GM19397 (cell line): ENCODE measurements around the gene PANX2.
"Not testable (repeated sequence)": the region's sequence is repeated elsewhere in the genome, so short reads cannot be mapped to it uniquely, and the experiment has no call there.

Experiments used
- ATAC-seq: cut with Tn5 transposase; IDR thresholded peaks from one replicate; pipeline ENCODE4 v1.9.1; 2021; ENCODE audit warnings: mild to moderate bottlenecking, moderate library complexity; ENCODE audit not compliant: unreplicated experiment

PANX2 gene

DNA sequence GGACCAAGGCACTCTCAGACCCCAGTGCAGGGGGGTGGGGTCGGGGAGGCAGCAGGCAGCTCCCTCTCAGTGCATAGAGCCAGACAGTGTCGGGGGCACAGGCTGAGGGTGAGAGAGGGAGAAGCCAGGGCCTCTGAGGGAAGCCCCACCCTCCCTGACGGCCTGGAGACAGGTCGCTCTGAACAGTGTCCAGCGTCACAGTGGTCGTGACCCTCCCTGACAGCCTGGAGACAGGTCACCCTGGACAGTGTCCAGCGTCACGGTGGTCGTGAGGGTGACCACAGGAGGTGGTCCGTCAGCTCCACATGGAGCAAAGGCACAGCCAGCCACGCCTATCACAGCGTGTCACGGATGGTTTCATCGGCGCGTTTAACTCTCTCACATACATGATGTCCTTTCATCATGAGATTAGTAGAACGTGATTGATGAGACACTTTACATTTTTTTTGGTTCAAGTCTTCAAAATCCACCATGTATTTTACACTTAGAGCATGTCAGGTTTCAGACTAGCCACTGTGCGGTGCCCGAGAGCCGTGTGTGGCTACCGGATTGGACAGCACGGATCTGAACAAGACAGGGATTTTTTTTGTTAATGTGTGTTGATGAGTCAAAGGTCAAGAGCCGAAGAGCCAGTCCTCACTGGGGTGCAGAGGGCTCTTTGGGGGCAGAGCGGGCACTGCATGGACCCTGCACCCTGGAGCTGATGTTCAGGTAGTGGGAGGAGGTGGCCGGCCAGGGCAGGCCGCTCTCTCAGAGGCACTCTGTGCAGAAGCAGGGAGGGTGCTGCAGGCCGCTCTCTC is 23.9 kb upstream of the PANX2 start:
- no peak for ATAC-seq

DNA sequence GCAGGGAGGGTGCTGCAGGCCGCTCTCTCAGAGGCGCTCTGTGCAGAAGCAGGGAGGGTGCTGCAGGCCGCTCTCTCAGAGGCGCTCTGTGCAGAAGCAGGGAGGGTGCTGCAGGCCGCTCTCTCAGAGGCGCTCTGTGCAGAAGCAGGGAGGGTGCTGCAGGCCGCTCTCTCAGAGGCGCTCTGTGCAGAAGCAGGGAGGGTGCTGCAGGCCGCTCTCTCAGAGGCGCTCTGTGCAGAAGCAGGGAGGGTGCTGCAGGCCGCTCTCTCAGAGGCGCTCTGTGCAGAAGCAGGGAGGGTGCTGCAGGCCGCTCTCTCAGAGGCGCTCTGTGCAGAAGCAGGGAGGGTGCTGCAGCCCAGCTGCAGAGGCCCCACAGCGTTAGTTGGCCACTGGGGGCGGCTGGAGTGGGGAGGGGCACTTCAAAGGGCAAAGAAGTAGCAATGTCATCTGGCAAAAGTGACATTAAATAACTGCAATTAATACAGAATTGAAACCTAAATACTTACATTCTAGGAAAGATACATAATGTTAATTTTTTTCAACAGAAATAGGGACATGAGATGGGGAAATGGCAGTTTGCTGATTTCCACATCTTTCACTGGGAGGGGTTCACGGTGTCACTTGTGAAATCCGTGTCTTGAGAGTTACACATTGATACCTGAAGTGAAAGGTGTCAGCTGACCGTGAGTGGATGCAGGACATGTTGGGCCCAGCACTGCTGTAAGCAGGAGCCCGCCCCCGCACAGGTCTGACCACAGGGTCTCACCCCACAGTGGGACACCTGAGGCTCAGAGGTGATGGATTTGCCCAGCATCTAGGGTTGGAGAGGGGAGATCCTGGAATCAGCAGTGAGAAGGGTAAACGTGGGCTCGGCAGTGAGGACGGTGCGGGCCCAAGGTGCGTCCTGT is 23.0 kb upstream of the PANX2 start:
- not testable (repeated sequence) for ATAC-seq

DNA sequence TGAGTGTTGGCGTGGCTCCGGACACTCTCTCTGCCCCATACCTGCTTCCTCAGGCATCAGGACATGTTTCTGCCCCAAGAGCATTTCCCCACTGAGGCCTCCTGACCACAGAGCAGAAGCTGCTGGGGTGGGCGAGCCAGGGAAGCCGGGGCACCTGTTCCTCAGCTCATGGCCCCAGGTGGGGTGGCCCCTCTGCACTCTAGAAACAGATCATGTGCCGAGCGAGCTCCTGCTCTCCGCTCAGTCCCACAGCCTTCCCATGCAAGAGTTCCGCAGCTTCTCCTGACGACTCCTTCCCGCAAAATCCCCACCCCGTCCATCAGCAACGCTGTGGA is 22.4 kb upstream of the PANX2 start:
- ATAC-seq, result no peak

DNA sequence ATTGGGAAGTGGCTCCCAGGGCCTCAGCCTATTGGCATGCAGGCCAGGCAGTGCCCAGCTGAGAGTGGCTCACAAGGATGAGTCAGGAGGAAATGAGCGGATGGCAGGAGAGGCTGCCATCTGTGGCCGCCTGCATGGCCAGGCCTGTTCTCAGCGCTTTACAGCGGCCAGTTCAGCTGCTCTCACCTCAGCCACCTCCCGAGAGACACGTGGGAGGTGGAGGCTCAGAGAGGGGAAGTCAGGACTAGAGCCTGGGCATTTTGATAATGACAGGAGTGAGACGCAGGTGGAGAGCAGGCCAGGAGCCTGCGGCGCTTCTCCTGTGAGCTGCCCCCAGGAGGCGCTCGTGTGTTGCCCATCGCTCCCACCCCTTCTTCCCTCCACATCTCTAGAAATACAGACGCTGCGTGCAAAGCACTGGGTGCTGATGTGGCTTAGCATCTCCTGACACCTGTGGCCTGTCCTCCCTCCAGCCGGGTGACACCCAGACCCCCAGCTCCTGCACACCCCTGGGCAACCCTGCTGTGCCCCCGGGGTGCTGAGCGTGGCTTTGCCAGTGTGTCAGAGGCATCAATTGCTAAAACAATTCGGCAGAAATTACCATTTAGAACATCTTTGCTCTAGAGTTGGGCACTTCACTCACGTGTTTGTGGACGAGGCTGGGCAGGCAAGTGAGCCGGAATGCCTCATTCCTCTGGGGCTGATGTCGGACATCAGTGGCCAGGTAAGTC is 21.4 kb upstream of the PANX2 start:
- no peak for ATAC-seq

DNA sequence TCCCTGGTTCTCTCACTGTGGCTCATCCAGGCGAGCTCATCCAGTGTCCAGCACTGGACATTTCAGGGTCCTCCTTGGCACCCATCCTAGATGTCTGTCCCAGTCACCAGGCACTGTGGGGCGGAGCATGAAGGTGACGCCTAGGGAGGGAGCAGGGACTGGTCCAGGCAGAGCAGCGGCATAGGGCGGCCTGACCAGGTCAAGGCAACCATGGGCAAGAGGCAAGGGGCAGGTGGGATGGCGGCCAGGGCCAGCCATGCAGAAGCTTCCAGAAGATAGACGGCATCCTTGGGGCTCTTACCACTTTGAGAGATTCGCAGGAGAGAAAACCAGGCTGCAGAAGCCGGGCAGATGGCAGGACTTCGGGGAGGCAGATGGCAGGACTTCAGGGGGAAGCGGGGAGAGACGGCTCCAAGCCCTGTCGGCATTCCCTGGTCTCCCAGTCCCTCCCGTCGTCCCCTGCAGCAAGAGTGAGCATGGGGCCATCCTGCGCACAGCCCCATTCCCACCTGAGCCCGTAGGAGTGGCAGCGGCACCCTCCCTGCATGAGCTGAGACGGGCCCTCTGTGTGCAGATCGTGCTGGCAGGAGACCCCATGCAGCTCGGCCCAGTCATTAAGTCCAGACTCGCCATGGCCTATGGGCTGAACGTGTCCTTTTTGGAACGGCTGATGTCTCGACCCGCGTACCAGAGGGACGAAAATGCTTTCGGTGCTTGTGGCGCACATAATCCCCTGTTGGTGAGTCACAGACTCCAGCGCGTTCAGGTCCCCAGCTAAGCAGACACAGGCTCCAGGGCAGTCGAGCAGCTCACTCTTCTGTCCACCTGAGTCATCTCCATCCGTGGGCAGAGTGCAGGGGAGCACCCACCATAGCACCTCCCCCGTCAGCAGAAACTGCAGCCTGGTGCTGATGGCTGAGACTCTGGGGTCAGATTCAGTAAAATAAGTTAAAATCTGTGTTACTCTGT is 20.1 kb upstream of the PANX2 start:
- ATAC-seq, result no peak

DNA sequence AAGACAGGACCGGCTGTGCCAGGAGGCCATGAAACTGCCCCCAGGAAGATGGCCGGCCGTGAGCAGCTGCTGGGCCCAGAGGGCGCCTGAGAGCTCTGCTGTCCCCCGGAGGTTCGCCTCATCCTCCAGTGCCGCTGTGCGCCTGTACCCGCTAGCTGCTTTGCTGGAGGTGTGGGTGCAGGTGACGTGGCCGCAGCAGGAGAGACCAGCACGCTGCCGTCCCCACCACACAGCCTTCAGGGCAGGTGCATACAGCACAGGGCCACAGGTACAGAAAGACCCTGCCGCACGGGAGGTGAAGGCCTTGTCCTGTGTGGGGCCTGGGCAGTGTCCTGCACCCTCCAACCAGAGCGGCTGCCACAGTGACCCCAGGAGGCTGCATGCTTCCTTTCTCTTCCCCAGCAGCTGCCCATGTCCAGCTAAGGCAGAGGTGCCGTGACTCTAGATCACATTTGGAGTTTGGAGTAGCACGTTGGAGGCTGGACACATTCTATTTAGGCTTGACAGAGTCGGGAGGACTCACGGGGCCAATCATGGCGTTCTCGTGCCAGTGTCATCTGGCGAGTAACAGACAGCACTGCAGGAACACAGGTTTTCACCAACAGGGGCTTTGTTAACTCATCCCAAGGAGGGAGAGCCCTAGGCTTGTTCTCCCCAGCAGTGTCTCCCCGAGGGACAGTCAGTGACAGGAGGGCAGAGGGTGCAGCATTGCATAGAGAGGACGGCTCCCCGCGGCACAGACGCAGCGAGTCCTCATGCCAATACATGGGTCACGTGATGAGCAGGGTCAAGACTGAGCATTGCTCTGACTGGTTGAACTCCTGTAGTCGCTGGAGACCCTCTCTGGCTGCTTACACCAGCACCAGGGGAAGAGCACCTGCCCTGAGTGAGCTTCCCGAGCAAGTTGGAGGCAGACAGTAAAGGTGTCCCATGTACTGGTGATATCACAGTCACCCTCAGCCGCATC is 18.7 kb upstream of the PANX2 start:
- ATAC-seq, result no peak

DNA sequence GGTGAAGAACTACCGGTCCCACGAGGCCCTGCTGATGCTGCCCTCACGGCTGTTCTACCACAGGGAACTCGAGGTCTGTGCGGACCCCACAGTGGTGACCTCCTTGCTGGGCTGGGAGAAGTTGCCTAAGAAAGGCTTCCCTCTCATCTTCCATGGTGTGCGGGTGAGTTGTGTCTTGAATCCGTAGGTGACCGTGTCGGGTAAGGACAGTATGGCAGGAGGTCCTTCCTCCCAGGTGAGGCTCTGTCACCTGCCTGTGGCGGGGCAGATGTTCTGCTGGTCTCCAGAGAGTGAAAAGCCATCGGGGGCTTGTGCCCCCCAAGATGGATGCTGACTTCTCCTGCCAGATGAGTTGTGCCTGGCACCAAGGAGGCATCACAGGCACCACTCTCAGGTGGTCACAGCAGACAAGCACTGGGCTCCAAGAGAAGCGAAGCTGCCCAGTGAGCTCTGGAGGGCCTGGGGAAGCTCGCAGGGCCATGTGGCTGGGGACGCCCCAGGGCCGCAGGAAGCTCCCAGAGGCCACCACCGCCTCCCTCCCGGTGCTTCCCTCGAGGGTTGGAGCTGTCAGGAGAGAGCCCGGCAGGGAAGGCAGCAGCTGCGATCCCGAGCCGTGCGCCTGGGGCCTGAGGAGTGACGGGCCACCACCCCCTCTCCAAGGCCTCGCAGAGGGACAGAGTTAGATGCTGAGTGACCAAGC is 17.3 kb upstream of the PANX2 start:
- no peak for ATAC-seq

DNA sequence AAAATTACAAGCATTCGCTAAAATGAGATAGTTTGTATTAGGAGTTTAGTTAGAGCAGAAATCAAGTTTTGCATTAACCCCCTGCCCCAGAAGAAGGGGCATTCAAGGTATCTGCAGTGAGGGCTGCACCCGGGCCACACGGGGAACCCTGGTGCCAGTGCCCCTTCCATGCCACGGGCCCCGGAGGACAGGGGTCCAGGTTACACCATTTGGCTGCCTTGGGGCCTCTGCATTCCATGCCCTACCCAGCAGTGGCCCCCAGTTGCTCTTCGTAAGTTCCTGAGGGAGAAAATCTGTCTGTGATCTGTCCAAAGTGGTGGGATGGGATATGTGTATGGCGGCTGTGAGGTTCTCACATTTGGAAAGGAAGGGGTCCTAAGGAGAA is 16.8 kb upstream of the PANX2 start:
- ATAC-seq, result no peak

DNA sequence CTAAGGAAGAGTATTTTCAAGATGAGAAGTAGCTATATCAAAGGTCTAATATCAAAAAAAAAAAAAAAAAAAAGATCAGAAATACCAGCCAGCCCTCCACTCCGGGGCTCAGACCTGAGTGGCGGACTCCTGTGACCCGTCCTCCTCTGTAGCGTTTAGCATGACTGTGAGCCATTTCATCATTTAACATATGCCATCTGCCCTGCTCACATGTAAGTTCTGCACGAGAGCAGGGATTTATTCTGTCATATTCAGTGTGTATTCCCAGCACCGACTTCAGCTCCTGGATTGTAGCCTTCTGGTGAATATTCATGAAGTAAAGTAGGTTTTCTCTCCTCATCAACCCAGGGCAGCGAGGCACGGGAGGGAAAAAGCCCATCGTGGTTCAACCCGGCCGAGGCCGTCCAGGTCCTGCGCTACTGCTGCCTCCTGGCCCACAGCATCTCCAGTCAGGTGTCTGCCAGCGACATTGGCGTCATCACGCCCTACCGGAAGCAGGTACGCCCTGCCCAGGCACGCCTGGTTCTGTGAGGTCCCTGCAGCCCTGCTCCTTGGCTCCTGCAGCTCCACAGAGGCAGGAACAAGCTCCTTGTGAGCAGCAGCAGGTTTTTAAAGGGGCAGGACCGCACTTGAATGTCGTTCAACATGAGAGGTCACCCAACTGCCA is 12.7 kb upstream of the PANX2 start:
- no peak for ATAC-seq

DNA sequence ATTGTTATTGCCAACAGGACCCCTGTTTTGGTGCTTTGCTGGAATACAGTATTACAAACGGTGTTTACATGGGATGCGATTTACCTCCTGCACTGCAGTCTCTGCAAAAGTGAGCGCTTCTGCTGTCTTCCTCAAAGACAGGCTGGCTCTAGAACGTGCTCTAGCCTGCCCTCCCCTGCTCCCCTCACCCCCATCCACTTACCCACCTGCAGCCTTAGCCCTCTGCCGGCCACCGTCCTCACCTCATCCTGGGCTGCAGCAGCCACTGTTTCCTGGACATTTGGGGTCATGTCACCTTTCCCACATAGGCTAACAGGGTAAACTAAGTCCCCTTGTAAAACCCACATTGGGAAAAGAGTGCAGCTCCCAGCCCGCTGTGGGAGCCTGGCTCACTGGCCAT is 9.6 kb upstream of the PANX2 start:
- ATAC-seq, result no peak

DNA sequence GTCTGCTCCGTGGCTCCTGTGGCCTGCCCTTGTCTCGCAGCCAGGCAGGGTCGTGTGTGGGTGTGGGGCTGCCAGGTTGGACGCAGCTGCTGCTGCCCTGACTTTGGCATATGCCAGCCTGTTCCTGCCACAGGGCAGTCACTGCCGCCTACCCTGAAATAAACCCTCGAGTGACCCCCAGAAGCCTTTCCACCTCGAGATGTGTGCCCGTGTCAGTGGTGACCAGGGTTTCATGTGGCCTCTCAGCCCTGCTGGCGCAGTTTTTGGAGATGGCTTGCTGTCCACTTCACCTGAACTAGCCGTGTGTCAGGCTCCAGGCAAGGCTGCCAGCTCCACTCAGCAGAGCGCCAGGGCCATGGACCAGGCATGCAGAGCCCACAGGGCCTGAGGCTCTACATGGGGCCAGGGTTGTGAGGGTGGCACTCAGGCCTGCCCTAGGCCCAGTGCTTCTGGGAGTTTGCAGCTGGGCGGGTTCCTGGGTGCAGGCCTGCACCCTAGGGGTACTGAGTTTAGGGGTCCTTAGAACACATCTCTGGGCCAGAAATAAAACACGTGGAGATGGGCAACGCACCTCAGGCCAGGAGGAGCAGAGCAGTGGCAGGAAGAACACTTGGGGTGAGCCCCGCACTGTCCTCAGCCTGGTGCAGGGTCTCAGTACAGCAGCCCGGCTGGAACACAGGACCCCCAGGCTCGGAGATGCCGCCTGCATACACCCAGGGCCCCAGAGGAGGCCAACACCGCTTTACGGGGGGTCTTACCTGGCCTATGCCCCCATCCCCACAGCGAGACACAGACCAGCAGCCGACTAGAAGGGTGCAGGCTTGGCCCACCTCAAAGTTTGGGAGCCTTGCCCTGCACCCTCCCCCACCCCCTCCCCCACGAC is 8.8 kb upstream of the PANX2 start:
- ATAC-seq, result no peak

DNA sequence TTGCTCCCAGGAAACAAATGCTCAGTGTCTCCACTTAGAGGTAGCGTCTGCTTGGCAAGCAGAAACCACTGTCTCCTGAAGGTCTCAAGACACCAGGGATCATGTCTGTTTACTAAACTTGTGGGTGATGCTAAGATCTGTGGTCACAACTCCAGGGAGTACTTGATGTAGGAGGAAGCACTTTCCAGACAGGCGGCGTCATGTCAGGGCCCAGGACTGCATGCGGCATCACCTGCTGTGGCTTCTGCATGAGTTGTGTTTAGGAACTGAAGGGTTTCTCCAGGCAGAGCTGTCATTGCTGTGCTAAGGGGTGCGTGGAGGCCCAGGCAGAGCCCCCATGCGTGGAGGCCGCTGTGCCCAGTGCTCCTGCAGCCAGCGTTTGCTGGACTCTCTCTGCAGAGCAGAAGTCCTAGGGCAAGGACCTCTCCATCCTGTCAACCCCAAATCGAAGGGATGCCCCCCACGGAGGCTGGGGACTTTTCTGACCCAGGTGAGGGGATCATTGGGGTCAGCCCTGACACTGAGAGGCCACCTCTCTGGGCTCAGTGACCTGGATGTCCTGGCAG is 8.1 kb upstream of the PANX2 start:
- no peak for ATAC-seq

DNA sequence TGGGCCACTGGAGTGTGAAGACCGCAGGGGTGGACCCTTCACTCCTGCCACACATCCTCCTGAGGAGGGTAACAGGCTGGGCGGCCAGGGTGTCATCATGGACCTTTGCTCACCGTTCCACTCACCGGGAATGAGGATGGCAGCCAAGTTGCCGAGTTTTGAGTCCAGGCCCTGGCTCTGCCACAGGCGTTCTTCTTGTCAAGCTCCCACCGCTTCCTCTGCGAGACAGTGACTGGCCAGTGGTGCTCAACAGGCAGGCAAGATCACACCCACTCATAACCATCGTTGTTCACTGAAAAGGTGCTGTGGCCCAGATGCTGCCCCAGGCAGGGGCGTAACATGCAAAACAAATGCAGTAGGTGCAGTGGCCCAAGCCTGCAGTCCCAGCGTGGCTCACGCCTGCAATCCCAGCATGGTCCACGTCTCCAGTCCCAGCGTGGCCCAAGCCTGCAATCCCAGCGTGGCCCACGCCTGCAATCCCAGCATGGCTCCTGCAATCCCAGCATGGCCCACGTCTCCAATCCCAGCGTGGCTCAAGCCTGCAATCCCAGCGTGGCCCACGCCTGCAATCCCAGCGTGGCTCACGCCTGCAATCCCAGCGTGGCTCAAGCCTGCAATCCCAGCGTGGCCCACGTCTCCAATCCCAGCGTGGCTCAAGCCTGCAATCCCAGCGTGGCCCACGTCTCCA is 5.0 kb upstream of the PANX2 start:
- no peak for ATAC-seq

DNA sequence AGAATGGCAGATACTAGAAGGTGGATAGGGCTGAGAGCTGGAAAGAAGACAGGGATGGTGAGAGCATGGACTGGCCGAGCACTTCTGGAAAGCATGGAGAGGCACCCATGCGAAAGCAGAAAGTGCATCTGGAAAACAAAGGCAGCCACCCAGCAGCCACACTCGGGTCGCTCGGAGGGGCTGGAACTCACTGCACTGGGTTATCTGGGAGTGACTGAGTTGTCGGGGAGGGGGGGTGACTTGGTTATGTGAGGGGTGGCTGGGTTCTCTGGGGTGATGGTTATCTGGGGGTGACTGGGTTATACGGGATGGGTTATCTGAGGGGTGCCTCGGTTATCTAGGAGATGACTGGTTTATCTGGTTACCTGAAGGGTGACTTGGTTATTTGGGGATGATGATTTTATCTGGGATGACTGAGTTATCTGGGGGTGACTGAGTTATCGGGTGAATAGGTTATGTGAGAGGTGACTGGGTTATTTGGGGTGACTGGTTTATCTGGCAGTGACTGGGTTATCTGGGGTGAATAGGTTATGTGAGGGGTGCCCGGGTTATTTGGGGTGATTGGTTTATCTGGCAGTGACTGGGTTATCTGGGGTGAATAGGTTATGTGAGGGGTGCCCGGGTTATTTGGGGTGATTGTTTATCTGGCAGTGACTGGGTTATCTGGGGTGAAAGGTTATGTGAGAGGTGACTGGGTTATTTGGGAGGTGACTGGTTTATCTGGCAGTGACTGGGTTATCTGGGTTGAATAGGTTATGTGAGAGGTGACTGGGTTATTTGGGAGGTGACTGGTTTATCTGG is 2.6 kb upstream of the PANX2 start:
- no peak for ATAC-seq

DNA sequence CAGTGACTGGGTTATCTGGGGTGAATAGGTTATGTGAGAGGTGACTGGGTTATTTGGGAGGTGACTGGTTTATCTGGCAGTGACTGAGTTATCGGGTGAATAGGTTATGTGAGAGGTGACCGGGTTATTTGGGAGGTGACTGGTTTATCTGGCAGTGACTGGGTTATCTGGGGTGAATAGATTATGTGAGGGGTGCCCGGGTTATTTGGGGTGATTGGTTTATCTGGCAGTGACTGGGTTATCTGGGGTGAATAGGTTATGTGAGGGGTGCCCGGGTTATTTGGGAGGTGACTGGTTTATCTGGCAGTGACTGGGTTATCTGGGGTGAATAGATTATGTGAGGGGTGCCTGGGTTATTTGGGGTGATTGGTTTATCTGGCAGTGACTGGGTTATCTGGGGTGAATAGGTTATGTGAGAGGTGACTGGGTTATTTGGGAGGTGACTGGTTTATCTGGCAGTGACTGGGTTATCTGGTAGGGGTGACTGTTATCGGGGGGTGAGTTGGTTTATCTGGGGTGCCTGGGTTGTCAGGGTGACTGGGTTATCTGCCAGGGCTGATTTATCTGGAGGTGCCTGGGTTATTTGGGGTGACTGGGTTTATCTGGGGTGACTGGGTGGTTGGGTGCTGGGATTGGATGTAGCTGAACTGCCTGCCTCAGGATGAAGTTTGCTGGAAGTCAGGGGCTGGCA is 1.9 kb upstream of the PANX2 start:
- not testable (repeated sequence) for ATAC-seq
